Small intestine (tissue), 7 donors: Measurements from ENCODE around the gene RTKN2. TPM values are rescaled to one million over a fixed set of nuclear protein-coding genes. Genes with fewer than 3 reads are reported as not detected.
"Not testable (repeated sequence)": the region's sequence is repeated elsewhere in the genome, so short reads cannot be mapped to it uniquely, and the experiment has no call there.

Experiments
- DNase-seq, 2 donors: peaks; one replicate each; pipeline versions ENCODE4 v3.0.0 to v3.0.0-alpha.2; 2013
- FAIRE-seq: peaks from 2 replicates; lab custom pipeline; 2012; peaks lifted over from hg19 to GRCh38; lab: Jason Lieb, UNC
- H3K27ac ChIP-seq, 3 donors: one replicate each; pipeline ENCODE4 v1.5.1; 2013; ENCODE audit warnings: low read length in 2 of 3, mild to moderate bottlenecking in 2 of 3, control low read depth in 1 of 3, inconsistent platforms in 1 of 3, low read depth in 1 of 3, moderate library complexity in 1 of 3
- H3K27me3 ChIP-seq, 3 donors: one replicate each; pipeline ENCODE4 v1.6.1; 2013; ENCODE audit warnings: low read length in 3 of 3, inconsistent platforms in 1 of 3; ENCODE audit not compliant: control insufficient read depth in 3 of 3, insufficient read depth in 3 of 3
- H3K36me3 ChIP-seq, 3 donors: one replicate each; pipeline ENCODE4 v1.6.1; 2013; ENCODE audit warnings: low read length in 3 of 3, inconsistent platforms in 1 of 3, low read depth in 1 of 3, mild to moderate bottlenecking in 1 of 3, moderate library complexity in 1 of 3; ENCODE audit not compliant: control insufficient read depth in 3 of 3, insufficient read depth in 2 of 3
- H3K4me1 ChIP-seq, 3 donors: one replicate each; pipeline ENCODE4 v1.6.1; 2013; ENCODE audit warnings: low read length in 2 of 3, inconsistent platforms in 1 of 3, low read depth in 1 of 3, mild to moderate bottlenecking in 1 of 3, moderate library complexity in 1 of 3; ENCODE audit not compliant: control insufficient read depth in 3 of 3, insufficient read depth in 2 of 3
- H3K4me3 ChIP-seq, 3 donors: one replicate each; pipeline ENCODE4 v1.5.1; 2013; ENCODE audit warnings: low read length in 3 of 3, control low read depth in 1 of 3, inconsistent platforms in 1 of 3, low read depth in 1 of 3, mild to moderate bottlenecking in 1 of 3, moderate library complexity in 1 of 3
- H3K9me3 ChIP-seq, 2 donors: one replicate each; pipeline ENCODE4 v1.6.1; 2013; ENCODE audit warnings: low read depth in 1 of 2, low read length in 1 of 2; ENCODE audit not compliant: control insufficient read depth in 2 of 2, insufficient read depth in 1 of 2
- WGBS, 3 donors: extraction: QIAGEN DNeasy Blood & Tissue Kit; methylation state at CpG; one replicate each; pipeline ENCODE4 v1.1.7; 2013; 5-methylcytosine and 5-hydroxymethylcytosine counted together
- polyA plus RNA-seq, 4 donors: library from polyadenylated mRNA; stranded (reverse) in 3 of 4; unstranded in 1 of 4; fragments of 200-250 nt in 3 of 4; fragments of 120-200 nt in 1 of 4; gene quantifications; one replicate each; pipeline versions ENCODE4 v1.2.1 to v1.2.3, GENCODE V29; 2013
- donor health status: healthy with polysubstance abuse.
- donor health status: control.
- donor health status: control.
- donor health status: Bipolar disorder and iron deficiency.
- donor health status: healthy.

Gene RTKN2
- polyA plus RNA-seq, 4 donors = 0.81 to 6.2 (median 1.7) TPM

DNA sequence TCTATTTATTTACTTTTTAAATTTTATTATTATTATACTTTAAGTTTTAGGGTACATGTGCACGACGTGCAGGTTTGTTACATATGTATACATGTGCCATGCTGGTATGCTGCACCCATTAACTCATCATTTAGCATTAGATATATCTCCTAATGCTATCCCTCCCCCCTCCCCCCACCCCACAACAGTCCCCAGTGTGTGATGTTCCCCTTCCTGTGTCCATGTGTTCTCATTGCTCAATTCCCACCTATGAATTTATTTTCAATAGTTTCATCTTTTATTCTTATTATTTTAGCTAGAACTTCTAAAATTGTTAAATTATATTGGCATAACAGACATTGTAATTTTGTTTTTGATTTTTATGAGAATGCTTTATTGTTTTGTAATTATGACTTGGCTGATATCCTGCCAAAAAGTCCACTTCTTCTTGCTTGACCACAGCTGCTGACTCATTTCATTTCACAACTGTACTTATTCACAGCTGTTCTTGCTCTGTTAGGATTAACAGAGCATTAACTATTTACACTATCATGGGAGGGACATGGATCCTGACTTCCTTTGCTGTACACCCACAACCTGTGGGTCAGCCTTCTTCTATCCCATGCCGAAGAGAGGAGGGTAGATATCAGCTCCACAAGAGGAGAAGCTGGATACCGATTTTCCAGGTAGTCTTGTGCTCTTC is 25.5 kb downstream of the RTKN2 start:
- DNase-seq = peak; percentile 15 to 57
- H3K4me1 ChIP-seq, H3K27me3 ChIP-seq, H3K36me3 ChIP-seq, FAIRE-seq, H3K9me3 ChIP-seq, H3K4me3 ChIP-seq: not testable (repeated sequence)
- H3K27ac ChIP-seq = peak overlapping the region in 2 of 3 donors; percentile 7 to 76
- 71 to 89% (median 79%) methylated on average over 4 of the region's 4 CpGs for whole genome bisulfite sequencing, 3 donors

DNA sequence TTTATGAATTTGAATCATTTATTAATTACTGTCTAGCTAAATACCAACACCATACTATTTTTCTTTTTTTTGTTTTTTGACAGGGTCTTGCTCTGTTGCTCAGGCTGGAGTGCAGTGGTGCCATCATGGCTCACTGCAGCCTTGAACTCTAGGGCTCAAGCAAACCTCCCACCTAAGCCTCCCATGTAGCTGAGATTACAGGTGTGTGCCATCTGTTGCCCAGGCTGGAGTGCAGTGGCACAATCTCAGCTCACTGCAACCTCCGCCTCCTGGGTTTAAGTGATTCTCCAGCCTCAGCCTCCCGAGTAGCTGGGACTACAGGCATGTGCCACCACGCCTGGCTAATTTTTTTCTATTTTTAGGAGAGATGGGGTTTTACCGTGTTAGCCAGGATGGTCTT is 27.1 kb downstream of the RTKN2 start:
- FAIRE-seq, DNase-seq, H3K27me3 ChIP-seq, H3K4me3 ChIP-seq, H3K9me3 ChIP-seq, H3K36me3 ChIP-seq, H3K4me1 ChIP-seq, H3K27ac ChIP-seq: not testable (repeated sequence)
- 89 to 100% (median 97%) methylated on average over 4 of the region's 4 CpGs for WGBS, 3 donors

DNA sequence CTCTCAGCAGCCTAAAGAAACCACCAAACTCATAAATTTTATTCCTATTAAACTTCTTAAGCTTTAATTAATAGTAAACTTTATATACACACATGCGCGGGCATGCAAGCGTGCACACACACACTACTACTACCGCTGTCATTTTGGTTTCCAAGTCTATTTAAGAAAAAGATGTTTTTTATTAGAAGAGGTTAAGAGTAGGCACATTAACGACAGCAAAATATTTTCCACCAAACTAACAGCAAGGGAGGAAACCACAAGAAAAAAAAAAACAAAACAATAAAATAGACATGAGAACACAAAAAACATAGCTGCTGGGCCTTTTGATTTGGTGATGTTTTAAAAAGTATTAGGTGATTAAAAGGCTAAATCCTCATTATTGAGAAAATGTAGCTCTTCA is 28.6 kb downstream of the RTKN2 start:
- peaks cover 0 to 3% (median 0%) of the 10 kb centered on the region in 3 donors for H3K36me3 ChIP-seq
- peaks cover 0 to 4% (median 0%) of the 10 kb centered on the region in 3 donors for H3K4me1 ChIP-seq
- H3K27ac ChIP-seq = no peak overlapping the region
- H3K27me3 ChIP-seq = no peaks in the 10 kb centered on the region
- peak in 1 of 2 donors; percentile 1 for DNase-seq
- whole genome bisulfite sequencing, 3 donors = 68 to 86% (median 72%) methylated on average over 5 of the region's 5 CpGs
- FAIRE-seq = no peak
- H3K9me3 ChIP-seq = peaks cover 0 to 2% of the 10 kb centered on the region in 2 donors
- no peak overlapping the region for H3K4me3 ChIP-seq

DNA sequence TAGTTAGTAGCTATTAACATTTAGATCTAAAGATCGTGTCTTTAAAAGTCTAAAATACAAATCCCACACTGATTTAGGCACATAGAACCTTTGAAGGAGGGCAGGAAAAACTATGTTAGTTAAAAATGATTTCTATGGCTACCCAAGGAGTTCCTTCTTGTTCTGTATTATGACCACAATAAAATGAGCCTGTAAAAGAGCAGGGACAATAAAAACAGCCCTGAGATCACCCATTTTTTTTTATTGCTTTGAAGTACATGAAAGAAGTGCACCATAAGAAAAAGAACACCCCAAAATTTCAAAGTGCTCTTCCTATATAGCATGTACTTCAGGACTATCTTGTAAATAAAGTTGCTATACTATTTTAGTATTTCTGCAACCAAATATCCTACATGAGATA is 29.8 kb downstream of the RTKN2 start:
- Histone ChIP-seq H3K4me1 (peaks cover 0 to 4% (median 0%) of the 10 kb centered on the region in 3 donors), H3K27ac (peak overlapping the region in 1 of 3 donors; percentile 4), H3K36me3 (peaks cover 0 to 3% (median 0%) of the 10 kb centered on the region in 3 donors), H3K9me3 (peaks cover 0 to 2% of the 10 kb centered on the region in 2 donors), H3K27me3 (no peaks in the 10 kb centered on the region), H3K4me3 (no peak overlapping the region)
- 61 to 81% (median 74%) methylated on average over 1 of the region's 1 CpG for WGBS, 3 donors
- FAIRE-seq = no peak
- DNase-seq = peak; percentile 5 to 42

DNA sequence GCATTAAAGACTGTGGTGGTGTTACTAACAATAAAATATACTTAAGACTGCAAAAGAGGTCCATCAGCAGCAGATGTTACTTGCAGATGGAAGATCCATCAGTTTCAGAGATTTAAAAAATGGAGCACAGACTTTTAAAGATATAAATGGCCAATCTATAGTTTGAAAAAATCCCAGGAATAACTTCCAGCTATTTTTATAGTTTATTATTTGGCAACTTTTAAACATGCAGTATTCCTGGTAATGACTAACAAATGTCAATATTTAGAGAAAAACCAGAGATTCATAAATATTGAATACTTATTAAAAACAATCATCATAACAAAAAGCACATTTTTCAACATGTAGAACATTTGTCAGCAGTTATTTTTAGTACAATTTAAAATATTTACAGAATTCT is 30.7 kb downstream of the RTKN2 start:
- DNase-seq (no peak), FAIRE-seq (peak; percentile 87)
- Histone ChIP-seq H3K27me3 (no peaks in the 10 kb centered on the region), H3K9me3 (peaks cover 0 to 2% of the 10 kb centered on the region in 2 donors), H3K4me3 (no peak overlapping the region), H3K36me3 (peaks cover 0 to 3% (median 0%) of the 10 kb centered on the region in 3 donors), H3K4me1 (peaks cover 0 to 4% (median 0%) of the 10 kb centered on the region in 3 donors), H3K27ac (no peak overlapping the region)

DNA sequence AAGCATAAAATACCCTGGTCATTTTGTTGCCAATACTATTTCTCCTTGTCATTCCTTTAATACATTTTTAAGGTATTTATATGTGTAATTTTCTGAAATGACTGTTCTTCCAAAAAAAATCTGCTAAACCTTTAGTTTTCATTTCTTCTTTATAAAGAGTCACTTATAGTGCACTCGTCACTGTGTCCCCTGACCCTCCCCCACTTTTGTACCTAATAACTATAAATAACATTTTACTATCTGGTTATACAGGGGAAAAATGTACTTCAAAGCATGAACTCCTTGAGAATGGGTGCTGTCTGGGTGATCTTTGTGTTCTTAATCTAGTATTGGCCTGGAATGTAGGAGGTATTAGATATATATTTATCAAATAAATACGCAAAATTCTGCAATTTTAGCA is 31.1 kb downstream of the RTKN2 start:
- H3K36me3 ChIP-seq = peaks cover 0 to under 1% (median 0%) of the 10 kb centered on the region in 3 donors
- H3K4me3 ChIP-seq = no peak overlapping the region
- H3K27ac ChIP-seq = no peak overlapping the region
- no peaks in the 10 kb centered on the region for H3K27me3 ChIP-seq
- H3K9me3 ChIP-seq = peaks cover 0 to under 1% of the 10 kb centered on the region in 2 donors
- FAIRE-seq (no peak), DNase-seq (no peak)
- peaks cover 0 to 4% (median 0%) of the 10 kb centered on the region in 3 donors for H3K4me1 ChIP-seq
- 82 to 92% (median 90%) methylated on average over 2 of the region's 2 CpGs for WGBS, 3 donors

DNA sequence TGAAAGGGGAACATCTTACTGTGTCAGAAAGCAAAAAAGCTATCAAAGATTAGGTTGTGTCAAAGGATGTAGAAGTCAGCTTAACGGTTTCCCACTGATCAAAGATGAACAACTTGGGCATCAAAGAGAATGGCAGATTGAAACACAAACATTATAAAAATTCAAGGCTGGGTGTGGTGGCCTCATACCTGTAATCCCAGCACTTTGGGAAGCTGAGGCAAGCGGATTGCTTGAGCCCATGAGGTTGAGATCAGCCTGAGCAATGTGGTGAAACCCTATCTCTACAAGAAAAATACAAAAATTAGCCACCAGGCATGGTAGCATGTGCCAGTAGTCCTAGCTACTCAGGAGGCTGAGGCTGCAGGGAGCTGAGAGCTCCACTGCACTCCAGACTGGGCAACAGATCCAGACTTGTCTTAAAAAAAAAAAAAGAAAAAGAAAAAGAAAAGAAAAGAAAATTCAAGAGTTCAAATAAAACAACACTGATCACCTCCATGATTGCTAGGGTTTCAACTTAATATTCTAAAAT is 34.5 kb downstream of the RTKN2 start:
- DNase-seq = no peak
- Histone ChIP-seq H3K27me3 (no peaks in the 10 kb centered on the region), H3K36me3 (no peaks in the 10 kb centered on the region), H3K27ac (no peak overlapping the region), H3K4me1 (peaks cover 0 to 4% (median 0%) of the 10 kb centered on the region in 3 donors), H3K4me3 (no peak overlapping the region), H3K9me3 (no peaks in the 10 kb centered on the region)
- FAIRE-seq = no peak
- 79 to 85% (median 81%) methylated on average over 2 of the region's 2 CpGs for WGBS, 3 donors

DNA sequence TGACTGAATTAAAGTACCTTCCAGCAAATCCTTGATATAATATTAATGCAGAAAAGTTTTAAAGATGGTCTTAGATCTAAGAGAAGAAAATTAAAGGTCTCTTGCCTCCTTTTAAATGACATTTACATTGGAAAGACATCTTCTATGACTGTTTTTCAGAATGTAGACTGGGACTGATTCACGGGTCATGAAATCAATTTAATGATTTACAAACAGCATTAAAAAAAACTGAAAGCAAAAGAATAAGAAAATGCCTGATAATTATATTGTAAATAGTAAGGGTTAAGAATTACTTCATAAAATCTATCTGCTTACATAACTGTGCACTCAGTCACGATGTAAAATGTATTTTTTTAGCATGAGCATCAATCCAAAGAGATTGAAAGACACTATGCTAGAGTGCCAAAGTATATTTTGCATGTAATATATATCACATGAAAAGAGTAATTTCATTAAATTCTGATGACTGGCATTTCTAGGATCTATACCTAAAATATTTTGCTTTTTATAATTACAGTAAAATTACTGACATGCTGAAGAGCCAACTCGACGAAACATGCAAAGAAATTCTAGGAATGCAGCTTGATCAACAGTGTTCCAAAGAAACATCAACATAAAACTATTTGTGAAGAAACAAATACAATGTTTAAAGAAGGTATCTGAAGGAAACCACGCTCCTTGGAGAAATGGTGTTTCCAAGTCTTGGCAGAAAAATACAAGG is 35.1 kb downstream of the RTKN2 start:
- H3K27ac ChIP-seq = no peak overlapping the region
- H3K27me3 ChIP-seq = no peaks in the 10 kb centered on the region
- FAIRE-seq (peak; percentile 81), DNase-seq (no peak)
- WGBS, 3 donors = 71 to 80% (median 79%) methylated on average over 5 of the region's 5 CpGs
- H3K9me3 ChIP-seq = no peaks in the 10 kb centered on the region
- H3K4me3 ChIP-seq = no peak overlapping the region
- H3K36me3 ChIP-seq = no peaks in the 10 kb centered on the region
- no peaks in the 10 kb centered on the region for H3K4me1 ChIP-seq
